GM21717 (cell line): ENCODE data around the gene RBP4.
"Not testable (repeated sequence)": the region's sequence is repeated elsewhere in the genome, so short reads cannot be mapped to it uniquely, and the experiment has no call there.

Experiments
- ATAC-seq: cut with Tn5 transposase; IDR thresholded peaks from one replicate; pipeline ENCODE4 v1.9.1; 2021; ENCODE audit warnings: mild to moderate bottlenecking, moderate library complexity; ENCODE audit not compliant: unreplicated experiment

RBP4 gene

GRCh38 chr10:93567277-93568104 is 33.5 kb downstream of the RBP4 start:
- no peak for ATAC-seq

DNA sequence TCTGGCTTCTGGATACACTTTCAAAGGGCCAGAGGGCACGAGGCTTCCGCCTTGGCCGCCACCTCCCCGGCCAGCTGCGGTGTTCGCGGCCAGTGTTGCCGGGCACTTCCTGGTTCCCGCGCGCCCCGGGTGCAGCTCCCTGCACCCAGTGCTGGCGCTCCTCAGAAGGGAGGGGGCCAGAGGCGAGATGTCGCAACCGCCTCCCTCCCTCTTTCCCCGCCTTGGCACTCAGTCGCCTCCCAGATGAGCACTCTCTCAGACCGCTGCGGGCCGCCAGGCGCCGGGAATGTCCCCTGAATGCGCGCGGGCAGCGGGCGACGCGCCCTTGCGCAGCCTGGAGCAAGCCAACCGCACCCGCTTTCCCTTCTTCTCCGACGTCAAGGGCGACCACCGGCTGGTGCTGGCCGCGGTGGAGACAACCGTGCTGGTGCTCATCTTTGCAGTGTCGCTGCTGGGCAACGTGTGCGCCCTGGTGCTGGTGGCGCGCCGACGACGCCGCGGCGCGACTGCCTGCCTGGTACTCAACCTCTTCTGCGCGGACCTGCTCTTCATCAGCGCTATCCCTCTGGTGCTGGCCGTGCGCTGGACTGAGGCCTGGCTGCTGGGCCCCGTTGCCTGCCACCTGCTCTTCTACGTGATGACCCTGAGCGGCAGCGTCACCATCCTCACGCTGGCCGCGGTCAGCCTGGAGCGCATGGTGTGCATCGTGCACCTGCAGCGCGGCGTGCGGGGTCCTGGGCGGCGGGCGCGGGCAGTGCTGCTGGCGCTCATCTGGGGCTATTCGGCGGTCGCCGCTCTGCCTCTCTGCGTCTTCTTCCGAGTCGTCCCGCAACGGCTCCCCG is 34.4 kb downstream of the RBP4 start, which contains the start of gene FFAR4:
FFAR4 (plus strand) TSS at position 231 of the 842 bp plus-strand sequence; CDS start at position 287, 56 bp downstream.
- no peak for ATAC-seq

DNA sequence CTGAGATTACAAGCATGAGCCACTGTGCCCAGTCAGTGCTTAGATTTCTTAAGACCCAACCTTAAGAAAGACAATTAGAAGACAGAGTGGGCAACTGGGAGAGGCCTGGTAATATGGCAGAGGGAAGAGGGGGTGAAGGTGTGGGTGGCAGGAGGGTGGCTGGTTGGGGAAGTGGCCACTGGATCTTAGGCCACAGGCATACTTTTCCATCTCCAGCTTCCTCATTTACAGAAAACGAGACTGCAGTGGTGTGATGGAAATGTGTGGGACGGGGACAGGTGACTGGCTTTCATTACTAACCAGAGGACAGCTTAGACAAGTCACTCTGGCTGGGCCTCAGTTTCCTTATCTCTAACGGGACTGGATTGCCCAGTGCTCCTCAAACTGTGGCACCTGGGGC is 35.6 kb downstream of the RBP4 start:
- ATAC-seq, result no peak

GRCh38 chr10:93560541-93560940 is 40.5 kb downstream of the RBP4 start:
- no peak for ATAC-seq

GRCh38 chr10:93559490-93559889 is 41.5 kb downstream of the RBP4 start:
- no peak for ATAC-seq

- ATAC-seq, result peak; percentile 56
Observed at GRCh38 chr10:93554760-93555432, 46.1 kb downstream of the RBP4 start.

- no peak for ATAC-seq
Observed at GRCh38 chr10:93554316-93554663, 46.7 kb downstream of the RBP4 start.

GRCh38 chr10:93553482-93554315 is 47.3 kb downstream of the RBP4 start:
- ATAC-seq, result no peak

- ATAC-seq, result no peak
Observed at GRCh38 chr10:93552780-93553179, 48.3 kb downstream of the RBP4 start.

DNA sequence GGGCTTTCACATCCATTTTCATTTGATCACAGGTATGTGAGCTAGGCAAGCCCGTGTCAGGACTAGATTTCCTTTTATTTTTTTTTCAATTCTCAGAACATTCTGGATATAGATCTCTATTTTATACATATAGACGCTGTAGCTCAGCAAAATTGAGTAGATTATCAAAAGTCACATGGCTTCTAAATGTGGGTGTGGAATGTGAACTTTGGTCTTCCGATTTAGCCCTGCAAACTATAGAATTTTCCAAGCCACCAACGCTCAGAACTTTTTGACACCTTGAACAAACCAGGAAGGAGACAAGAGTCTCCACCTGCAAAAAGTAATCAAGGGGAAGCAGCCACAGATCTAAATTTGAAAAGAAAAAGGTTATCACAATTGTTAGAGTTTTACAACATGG is 50.4 kb downstream of the RBP4 start:
- no peak for ATAC-seq

GRCh38 chr10:93548376-93549071 is 52.5 kb downstream of the RBP4 start:
- ATAC-seq, result no peak

DNA sequence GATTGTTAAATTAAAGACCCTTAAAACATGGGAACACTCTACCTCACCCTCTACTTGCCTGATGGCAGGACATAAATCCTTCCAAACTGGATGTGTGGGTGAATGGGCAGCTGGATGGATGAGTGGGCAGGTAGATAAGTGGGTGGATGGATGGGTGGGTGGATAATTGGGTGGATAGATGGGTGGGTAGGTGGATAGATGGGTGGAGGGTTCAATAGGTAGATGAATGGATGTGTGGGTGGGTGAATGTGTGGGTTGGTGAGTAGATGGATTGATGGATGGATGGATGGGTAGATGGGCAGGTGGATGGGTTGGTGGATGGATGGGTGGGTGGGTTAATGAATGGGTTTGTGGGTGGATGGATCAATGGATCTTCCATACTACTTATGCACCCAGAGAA is 53.5 kb downstream of the RBP4 start:
- no peak for ATAC-seq

DNA sequence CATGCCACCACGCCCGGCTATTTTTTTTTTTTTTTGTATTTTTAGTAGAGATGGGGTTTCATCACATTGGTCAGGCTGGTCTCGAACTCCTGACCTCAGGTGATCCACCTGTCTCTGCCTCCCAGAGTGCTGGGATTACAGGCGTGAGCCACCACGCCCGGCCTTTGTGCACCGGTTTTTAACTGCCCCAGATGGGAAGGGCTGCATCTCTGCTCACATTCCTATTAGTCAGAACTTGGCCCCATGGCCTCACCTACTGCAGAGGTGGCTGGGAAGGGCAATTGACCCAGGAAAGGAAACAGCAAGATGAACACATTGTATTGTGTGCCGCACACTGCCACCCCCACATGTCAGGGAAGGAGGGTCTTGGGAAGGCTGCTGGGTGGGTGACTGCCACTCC is 54.0 kb downstream of the RBP4 start:
- not testable (repeated sequence) for ATAC-seq

DNA sequence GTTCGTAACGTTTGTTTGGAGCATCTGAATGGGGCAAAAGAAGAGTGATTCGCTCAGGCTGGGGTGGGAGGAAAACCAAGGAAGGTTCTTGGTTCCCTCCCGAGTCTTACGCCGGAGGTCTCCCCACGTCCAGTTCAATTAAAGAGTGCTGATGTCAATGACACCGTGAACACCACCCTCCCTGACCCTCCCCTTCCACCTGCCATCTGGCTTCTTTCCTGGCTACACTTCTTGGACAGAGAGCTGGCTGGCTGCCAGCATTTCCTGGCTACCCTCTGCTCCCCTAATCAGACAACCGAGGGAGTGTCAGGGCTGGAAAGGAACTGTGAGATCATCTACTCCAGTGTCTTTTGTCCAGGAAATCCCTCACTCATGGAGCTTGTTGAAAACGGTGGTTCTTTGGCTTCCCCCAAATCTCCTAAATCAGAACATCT is 58.7 kb downstream of the RBP4 start:
- ATAC-seq, result no peak
